Measurements from ENCODE around the gene QSOX2.

- no peak for TF ChIP-seq CTCF (IDR thresholded peaks at IDR 0.05)
- no peak for TF ChIP-seq POLR2A (IDR thresholded peaks at IDR 0.05)
These were observed 2.5 kb upstream of the QSOX2 start for GRCh38 chr9:136247947-136248637.

Data from stomach (tissue), 4 donors.